PC-9 (cell line): ENCODE data around the gene SMARCD1. TPM values are rescaled to one million over a fixed set of nuclear protein-coding genes. Genes with fewer than 3 reads are reported as not detected.

Experiments
- BruUV-seq: library from RNA; stranded (reverse); fragments of 400-500 nt; replicated peaks from 2 replicates; lab custom pipeline; 2021; lab: Mats Ljungman, UMichigan
- CTCF ChIA-PET: fragments of 300-600 bp; sonication (Branson Sonifier 250); formaldehyde crosslinking; loops from one replicate; lab custom pipeline; 2022; ENCODE audit warnings: antibody characterized with exemption; lab: Charles Lee
- POLR2A ChIA-PET: fragments of 300-600 bp; sonication (Branson Sonifier 250); formaldehyde crosslinking; loops from one replicate; lab custom pipeline; 2022; ENCODE audit warnings: antibody characterized with exemption; ENCODE audit not compliant: unreplicated experiment; lab: Charles Lee
- DNase-seq, 2 experiments: peaks; one replicate each; pipeline versions ENCODE4 v3.0.0 to v3.0.0-alpha.2; 2015 to 2022; ENCODE audit warnings: mixed read lengths in 1 of 2
- H2AFZ ChIP-seq: fragments of 200-600 bp; sonication (generic); 2 replicates; pipeline ENCODE4 v1.8.1; 2017; ENCODE audit warnings: antibody characterized with exemption
- H3F3A ChIP-seq: fragments of 200-600 bp; sonication (generic); 2 replicates; pipeline ENCODE4 v1.8.1; 2017; ENCODE audit warnings: antibody characterized with exemption, mild to moderate bottlenecking, low read depth; ENCODE audit not compliant: insufficient read depth
- H3K27ac ChIP-seq: fragments of 200-600 bp; sonication (generic); 2 replicates; pipeline ENCODE4 v1.6.1; 2016; ENCODE audit warnings: mixed run types
- H3K27me3 ChIP-seq: fragments of 200-600 bp; sonication (generic); 2 replicates; pipeline ENCODE4 v1.6.1; 2016; ENCODE audit warnings: low read depth, mixed run types; ENCODE audit not compliant: insufficient read depth
- H3K36me3 ChIP-seq: fragments of 200-600 bp; sonication (generic); 2 replicates; pipeline ENCODE4 v1.6.1; 2016; ENCODE audit warnings: low read depth, mixed run types
- H3K4me1 ChIP-seq: fragments of 200-600 bp; sonication (generic); replicated peaks from 2 replicates; pipeline ENCODE4 v1.6.1; 2016; ENCODE audit warnings: mixed run types; ENCODE audit not compliant: insufficient read depth
- H3K4me2 ChIP-seq: fragments of 200-600 bp; sonication (generic); 2 replicates; pipeline ENCODE4 v1.6.1; 2017; ENCODE audit warnings: mixed run types
- H3K4me3 ChIP-seq: fragments of 200-600 bp; sonication (generic); 2 replicates; pipeline ENCODE4 v1.6.1; 2016; ENCODE audit warnings: mixed run types
- H3K79me2 ChIP-seq: fragments of 200-600 bp; sonication (generic); 2 replicates; pipeline ENCODE4 v1.6.1; 2017; ENCODE audit warnings: low read depth, mixed run types
- H3K9me2 ChIP-seq: fragments of 200-600 bp; sonication (generic); 2 replicates; pipeline ENCODE4 v1.8.1; 2017; ENCODE audit warnings: mild to moderate bottlenecking; ENCODE audit not compliant: insufficient read depth
- H3K9me3 ChIP-seq: fragments of 200-600 bp; sonication (generic); 2 replicates; pipeline ENCODE4 v1.8.1; 2016; ENCODE audit warnings: low read depth; ENCODE audit not compliant: insufficient read depth
- H4K20me1 ChIP-seq: fragments of 200-600 bp; sonication (generic); 2 replicates; pipeline ENCODE4 v1.8.1; 2017; ENCODE audit not compliant: insufficient read depth
- CTCF ChIP-seq: fragments of 200-600 bp; sonication (generic); conservative IDR thresholded peaks from 2 replicates; pipeline ENCODE4 v1.6.1; 2017; ENCODE audit warnings: mixed run types, antibody characterized with exemption, mild to moderate bottlenecking, moderate library complexity
- EZH2 ChIP-seq: fragments of 200-600 bp; sonication (generic); IDR thresholded peaks from 2 replicates; pipeline ENCODE4 v1.8.0; 2017; ENCODE audit warnings: antibody characterized with exemption, low read depth
- intact Hi-C: fragments of 100-400 bp; cut with micrococcal nuclease; formaldehyde crosslinking; loops from one replicate; pipeline ENCODE4 v1.10.0; 2022; ENCODE audit not compliant: unreplicated experiment
- total RNA-seq: library from RNA; stranded (reverse); gene quantifications from 2 replicates; pipeline ENCODE4 v1.2.3, GENCODE V29; 2021

SMARCD1 gene
- total RNA-seq, 1 experiment from 2014 or later = 48.8 TPM

DNA sequence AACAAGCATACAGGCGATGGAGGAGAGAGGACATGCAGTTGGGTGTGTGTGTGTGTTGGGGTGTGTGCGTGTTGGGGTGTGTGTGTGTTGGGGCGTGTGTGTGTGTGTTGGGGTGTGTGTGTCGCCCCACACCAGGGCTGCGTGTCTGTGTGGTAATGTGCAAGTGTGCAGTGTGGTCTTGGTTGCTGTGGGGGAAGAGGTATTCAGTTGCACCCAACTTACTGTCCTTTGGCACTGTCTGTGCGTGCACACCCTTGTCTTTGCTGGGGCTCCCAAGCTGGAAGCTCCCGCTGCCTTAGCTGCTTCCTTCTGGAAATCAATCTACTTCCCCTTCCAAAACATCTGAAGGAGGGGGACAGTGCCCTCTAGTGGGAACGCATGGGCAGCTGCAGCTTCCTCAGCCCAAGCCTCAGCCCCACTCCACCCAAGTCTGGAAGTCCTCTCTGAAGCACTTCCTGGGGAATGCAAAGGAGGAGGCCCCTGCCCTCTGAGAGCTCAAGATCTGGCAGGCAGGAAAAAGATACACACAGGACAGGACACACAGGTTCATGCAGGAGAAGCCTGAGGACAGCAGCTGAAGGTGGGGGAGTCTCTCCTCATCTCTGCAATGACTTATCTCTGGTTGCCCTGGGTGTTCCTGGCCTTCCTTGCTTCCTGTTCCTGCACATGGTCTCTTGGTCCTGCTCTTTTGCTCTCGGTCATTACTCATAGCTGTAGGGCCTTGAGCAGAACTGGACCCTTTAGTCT, 14.7 kb upstream of the SMARCD1 start:
- H4K20me1 ChIP-seq = no peaks in the 10 kb centered on the region
- BruUV-seq = no TSS peak
- peak; percentile 89 for TF ChIP-seq CTCF
- TF ChIP-seq EZH2 = no peak
- H3K27me3 ChIP-seq = no peaks in the 10 kb centered on the region
- intact Hi-C loops = loop anchor here (1.0 to 2.0 kb wide), 4 partner anchors 31 to 294 kb away; partner anchors contain the start of gene BCDIN3D
- H3K79me2 ChIP-seq = no peaks in the 10 kb centered on the region
- DNase-seq = peak; percentile 62 to 78
- H3K4me2 ChIP-seq = no peak overlapping the region
- H3K9me2 ChIP-seq = no peaks in the 10 kb centered on the region
- POLR2A ChIA-PET = interaction anchor here (0.6 kb wide), 1 partner anchor 111 kb away, joined by 5 read pairs; no protein-coding TSS in a partner anchor
- CTCF ChIA-PET = interaction anchor here (0.6 to 1.4 kb wide), 13 partner anchors 14 to 1318 kb away, joined by 3 to 10 read pairs (median 4); partner anchors contain the start of gene SMARCD1
- no peak overlapping the region for H3K4me3 ChIP-seq
- H2AFZ ChIP-seq = no peak overlapping the region
- peaks cover 6% of the 10 kb centered on the region; the same call in 1 of the 2 replicates for H3K4me1 ChIP-seq
- H3K27ac ChIP-seq = no peak overlapping the region
- no peaks in the 10 kb centered on the region for H3K9me3 ChIP-seq
- H3K36me3 ChIP-seq = no peaks in the 10 kb centered on the region
- peaks cover 11% of the 10 kb centered on the region; the same call in 1 of the 2 replicates for H3F3A ChIP-seq

DNA sequence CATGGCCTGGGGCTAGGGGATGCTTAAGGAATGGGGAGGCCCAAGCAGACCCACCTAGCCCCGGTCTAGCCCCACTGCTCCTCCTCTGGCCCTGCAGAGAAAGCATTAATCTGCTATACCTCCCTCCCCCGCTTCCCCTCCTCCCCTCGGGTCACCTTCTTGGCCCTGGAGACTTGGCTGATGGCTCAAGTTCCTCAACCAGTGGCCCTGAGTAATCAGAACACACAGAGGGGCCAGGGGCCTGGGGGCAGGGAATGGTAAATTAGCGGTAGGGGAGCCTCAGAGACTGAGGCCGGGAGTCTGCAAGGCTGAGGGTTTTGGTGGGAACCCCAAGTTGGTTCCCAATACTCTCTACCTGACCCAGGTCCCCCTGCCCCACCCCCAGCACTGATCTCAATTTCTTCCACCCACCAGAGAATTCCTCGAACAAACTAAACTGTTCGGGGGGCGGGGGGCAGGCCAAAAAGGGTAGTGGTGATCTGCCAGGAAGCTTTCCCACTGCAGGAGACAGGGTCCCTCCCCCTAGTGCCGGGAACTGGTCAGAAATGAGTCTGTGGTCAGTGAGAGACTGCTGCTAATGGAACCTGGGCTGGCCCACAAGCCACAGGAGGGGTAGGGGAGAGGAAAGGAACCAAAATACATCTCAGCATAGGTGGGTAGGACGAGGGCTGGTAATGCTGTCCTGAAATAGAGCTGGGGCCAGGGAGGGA, 12.8 kb upstream of the SMARCD1 start:
- Histone ChIP-seq H3F3A (no peaks in the 10 kb centered on the region), H3K36me3 (no peaks in the 10 kb centered on the region), H3K9me3 (no peaks in the 10 kb centered on the region), H3K4me2 (no peak overlapping the region), H3K27me3 (no peaks in the 10 kb centered on the region), H3K4me3 (no peak overlapping the region), H3K79me2 (no peaks in the 10 kb centered on the region), H3K27ac (no peak overlapping the region), H3K4me1 (no peaks in the 10 kb centered on the region), H4K20me1 (no peaks in the 10 kb centered on the region), H2AFZ (no peak overlapping the region), H3K9me2 (no peaks in the 10 kb centered on the region)
- no TSS peak for BruUV-seq
- CTCF ChIA-PET = interaction anchor here (0.6 kb wide), 1 partner anchor 42 kb away, joined by 5 read pairs; no protein-coding TSS in a partner anchor
- intact Hi-C loops = no loop called here
- POLR2A ChIA-PET = interaction anchor here (0.7 kb wide), 1 partner anchor 12 kb away, joined by 5 read pairs; no protein-coding TSS in a partner anchor
- TF ChIP-seq CTCF (no peak), EZH2 (no peak)
- DNase-seq = no peak

GRCh38 chr12:50073206-50073605, 11.9 kb upstream of the SMARCD1 start:
- Histone ChIP-seq H4K20me1 (no peaks in the 10 kb centered on the region), H3K4me3 (no peak overlapping the region), H3K4me1 (no peaks in the 10 kb centered on the region), H3K9me3 (no peaks in the 10 kb centered on the region), H3F3A (no peaks in the 10 kb centered on the region), H3K27ac (no peak overlapping the region), H3K27me3 (no peaks in the 10 kb centered on the region), H3K9me2 (no peaks in the 10 kb centered on the region), H3K79me2 (no peaks in the 10 kb centered on the region), H2AFZ (no peak overlapping the region), H3K4me2 (no peak overlapping the region), H3K36me3 (no peaks in the 10 kb centered on the region)
- BruUV-seq = no TSS peak
- TF ChIP-seq EZH2 (no peak), CTCF (no peak)
- ChIA-PET CTCF (interaction anchor here (0.6 to 1.0 kb wide), 2 partner anchors 39 to 43 kb away, joined by 4 to 5 read pairs; partner anchors contain the start of gene COX14), POLR2A (interaction anchor here (0.7 kb wide), 1 partner anchor 12 kb away, joined by 5 read pairs; no protein-coding TSS in a partner anchor)
- intact Hi-C loops = no loop called here
- peak in 1 of 2 experiments; percentile 38 for DNase-seq
